ENCODE results near the gene PCSK4. TPM values are rescaled to one million over a fixed set of nuclear protein-coding genes. Genes with fewer than 3 reads are reported as not detected.

Gene PCSK4
- polyA plus RNA-seq, 6 donors from 2014 or later: 0.09 TPM; not detected in 5

GRCh38 chr19:1516395-1516753 is 26.2 kb upstream of the PCSK4 start:
- no peak overlapping the region for H3K27ac Mint-ChIP-seq
- H3K36me3 Mint-ChIP-seq: peaks cover 0 to 9% of the 10 kb centered on the region in 2 donors
- H3K4me3 Mint-ChIP-seq: peak overlapping the region in 1 of 8 donors; percentile 30
- peaks cover 0 to 9% (median 4%) of the 10 kb centered on the region in 3 donors for H3K4me1 Mint-ChIP-seq
- H3K27me3 Mint-ChIP-seq: peaks cover 11 to 60% (median 36%) of the 10 kb centered on the region in 3 donors
- DNase-seq (no peak), ATAC-seq (ENCODE audit: low read depth in 2 of 2) (no peak)
- H3K9me3 Mint-ChIP-seq: peaks cover 0 to 7% (median 0%) of the 10 kb centered on the region in 7 donors

DNA sequence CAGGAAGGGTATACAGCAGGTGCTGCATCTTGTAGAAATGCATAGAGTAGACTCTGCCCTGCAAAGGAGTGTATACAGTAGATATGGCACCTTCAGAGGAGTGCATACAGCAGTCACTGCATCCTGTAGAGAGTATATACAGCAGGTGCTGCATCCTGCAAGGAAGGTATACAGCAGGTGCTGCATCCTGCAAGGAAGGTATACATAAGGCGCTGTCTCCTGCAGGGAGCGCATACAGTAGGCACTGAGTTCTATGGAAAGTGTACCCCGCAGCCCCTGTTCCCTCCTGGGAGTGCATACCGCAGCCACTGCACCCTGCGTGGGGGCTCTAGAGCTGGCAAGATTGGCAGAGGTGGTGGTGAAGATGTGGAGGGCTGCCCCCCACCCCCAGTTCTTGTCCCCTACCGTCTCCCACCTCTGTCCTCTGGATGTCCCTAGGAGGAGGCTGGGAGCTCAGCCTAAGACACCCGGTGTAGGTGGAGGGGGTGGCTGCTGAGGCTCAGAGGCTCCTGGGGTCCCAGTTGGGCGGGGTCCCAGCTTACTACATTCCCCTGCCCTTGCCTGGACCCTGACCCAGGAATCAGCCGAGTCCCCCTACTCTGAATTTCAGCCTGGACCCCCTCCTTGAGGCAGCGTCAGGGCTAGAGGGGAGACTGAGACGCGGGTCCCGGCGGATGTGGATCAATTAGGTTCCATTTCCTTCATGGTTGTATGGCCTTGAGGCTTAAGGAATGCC is 25.0 kb upstream of the PCSK4 start:
- DNase-seq (no peak), ATAC-seq (ENCODE audit: low read depth in 2 of 2) (no peak)

DNA sequence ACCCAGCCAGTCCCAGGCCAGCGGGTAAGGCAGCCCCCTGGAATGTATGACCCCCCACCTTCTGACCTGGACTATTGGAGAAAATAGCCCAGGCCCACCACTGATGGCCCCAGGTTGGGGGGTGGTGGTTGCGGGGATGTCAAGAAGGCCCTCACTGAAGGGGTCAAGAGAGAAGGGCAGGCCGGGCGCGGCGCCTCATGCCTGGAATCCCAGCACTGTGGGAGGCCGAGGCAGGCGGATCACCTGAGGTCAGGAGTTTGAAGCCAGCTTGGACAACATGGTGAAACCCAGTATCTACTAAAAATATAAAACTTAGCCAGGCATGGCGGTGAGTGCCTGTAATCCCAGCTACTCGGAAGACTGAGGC is 24.1 kb upstream of the PCSK4 start:
- peaks cover 0 to 7% (median 0%) of the 10 kb centered on the region in 7 donors for H3K9me3 Mint-ChIP-seq
- H3K4me3 Mint-ChIP-seq: peak overlapping the region in 3 of 8 donors; percentile 22 to 48 (median 40)
- no peak overlapping the region for H3K27ac Mint-ChIP-seq
- peaks cover 23 to 78% (median 55%) of the 10 kb centered on the region in 3 donors for H3K27me3 Mint-ChIP-seq
- H3K36me3 Mint-ChIP-seq: peaks cover 0 to 9% of the 10 kb centered on the region in 2 donors
- DNase-seq: no peak
- no peak for ATAC-seq (ENCODE audit: low read depth in 2 of 2)
- H3K4me1 Mint-ChIP-seq: peaks cover 0 to 9% (median 8%) of the 10 kb centered on the region in 3 donors

More for the DNA sequence above, 25.0 kb upstream of the PCSK4 start:
- H3K27ac Mint-ChIP-seq: peak overlapping the region in 1 of 6 donors; percentile 47
- H3K4me1 Mint-ChIP-seq: peaks cover 0 to 9% (median 4%) of the 10 kb centered on the region in 3 donors
- peak overlapping the region in 1 of 8 donors; percentile 22 for H3K4me3 Mint-ChIP-seq
- H3K9me3 Mint-ChIP-seq: peaks cover 0 to 7% (median 0%) of the 10 kb centered on the region in 7 donors
- peaks cover 18 to 70% (median 49%) of the 10 kb centered on the region in 3 donors for H3K27me3 Mint-ChIP-seq
- peaks cover 0 to 9% of the 10 kb centered on the region in 2 donors for H3K36me3 Mint-ChIP-seq

DNA sequence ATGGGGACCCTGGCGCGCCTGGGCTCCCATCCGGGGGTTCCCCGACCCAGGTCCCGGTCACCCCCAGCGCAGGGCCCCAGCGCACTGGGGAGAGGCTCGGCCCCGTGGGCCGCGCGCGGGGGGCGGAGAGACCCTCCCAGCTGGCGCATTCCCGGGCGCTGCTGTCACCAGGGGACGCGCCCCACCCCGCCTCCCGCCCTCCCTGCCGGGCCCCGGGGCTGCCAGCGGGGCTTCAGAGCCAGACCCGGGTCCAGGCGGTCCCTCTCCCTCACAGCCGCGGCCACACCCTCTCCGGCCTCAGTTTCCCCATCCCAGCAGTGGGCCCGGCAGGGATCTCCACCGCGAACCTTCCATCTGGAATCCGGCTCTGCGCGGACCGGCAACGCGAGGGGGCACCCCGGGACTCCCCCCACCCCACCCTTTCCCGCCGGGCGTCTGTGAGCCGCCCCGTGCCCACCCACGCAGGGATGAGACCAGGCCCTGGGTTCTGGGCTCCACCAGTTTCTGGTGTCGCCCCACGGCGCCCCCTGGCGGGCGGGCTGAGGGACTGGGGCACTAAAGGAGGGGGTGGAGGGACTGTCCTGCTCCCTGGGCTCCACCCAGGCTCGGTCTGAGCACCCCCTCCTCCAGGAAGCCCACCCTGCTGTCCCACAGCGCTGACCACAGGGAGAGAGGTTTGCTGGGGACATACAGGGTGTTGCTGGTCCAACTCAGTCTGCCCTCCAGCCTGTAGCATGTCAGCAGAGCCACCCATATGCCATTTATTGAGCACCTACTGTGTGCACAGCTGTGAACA is 23.5 kb upstream of the PCSK4 start:
- peaks cover 0 to 9% (median 2%) of the 10 kb centered on the region in 7 donors for H3K9me3 Mint-ChIP-seq
- peak overlapping the region in 1 of 6 donors; percentile 30 for H3K27ac Mint-ChIP-seq
- peaks cover 23 to 80% (median 52%) of the 10 kb centered on the region in 3 donors for H3K27me3 Mint-ChIP-seq
- H3K36me3 Mint-ChIP-seq: peaks cover 0 to 9% of the 10 kb centered on the region in 2 donors
- DNase-seq (peak; percentile 41), ATAC-seq (ENCODE audit: low read depth in 2 of 2) (peak; percentile 70 to 74)
- H3K4me1 Mint-ChIP-seq: peaks cover 0 to 9% (median 8%) of the 10 kb centered on the region in 3 donors
- peak overlapping the region in 3 of 8 donors; percentile 40 to 52 (median 48) for H3K4me3 Mint-ChIP-seq

DNA sequence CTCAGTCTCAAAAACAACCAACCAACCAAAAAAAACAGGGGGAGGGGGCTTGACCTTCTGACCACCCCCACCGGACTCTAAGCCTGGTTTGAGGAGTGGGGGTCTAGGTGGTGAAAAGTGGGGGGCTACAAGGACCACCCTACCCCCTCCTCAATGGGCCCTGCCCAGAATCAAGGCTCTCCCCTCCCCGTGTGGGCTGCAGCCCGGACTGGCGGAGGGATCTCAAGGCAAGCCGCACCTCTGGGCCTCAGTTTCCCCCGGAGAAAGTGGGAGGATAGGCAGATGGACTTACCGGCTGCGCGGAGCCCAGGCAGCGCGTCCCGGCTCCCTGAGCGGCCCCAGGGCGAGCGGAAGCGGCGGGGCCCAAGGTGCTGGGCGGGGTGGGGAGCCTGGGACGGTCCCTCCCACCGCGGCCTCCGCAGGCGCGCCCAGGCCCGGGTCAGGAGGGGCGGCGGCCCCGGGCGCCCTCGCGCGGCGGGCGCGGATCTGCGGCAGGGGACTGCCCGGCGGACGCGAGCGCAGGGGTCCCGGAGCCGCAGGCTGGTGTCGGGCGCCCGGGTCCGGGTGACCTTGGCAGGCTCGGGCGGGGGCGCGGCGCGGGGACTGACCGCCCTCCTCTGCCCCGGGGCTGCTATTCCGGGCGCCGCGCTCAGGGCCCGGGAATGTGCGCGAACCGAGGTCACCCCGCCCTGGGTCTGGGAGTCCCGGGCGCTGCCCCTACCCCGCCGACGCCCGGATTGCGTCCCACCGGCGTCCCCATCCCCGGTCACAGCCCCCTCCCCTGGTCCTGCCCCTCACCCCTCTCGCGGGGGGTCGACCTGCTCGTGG is 22.7 kb upstream of the PCSK4 start, which contains the start of gene ADAMTSL5:
Gene ADAMTSL5, minus strand, starts transcription at position 349 of the 828 bp plus-strand sequence. CDS start 2,076 bp downstream, outside the sequence.
- peak; percentile 19 for DNase-seq
- Mint-ChIP-seq H3K4me1 (peaks cover 2 to 11% (median 10%) of the 10 kb centered on the region in 3 donors), H3K27ac (peak within 1 kb of the TSS in 3 of 6 donors; percentile 41 to 85 (median 54)), H3K27me3 (peaks cover 24 to 79% (median 48%) of the 10 kb centered on the region in 3 donors), H3K36me3 (peaks cover 0 to 11% of the 10 kb centered on the region in 2 donors), H3K4me3 (peak within 1 kb of the TSS in 5 of 8 donors; percentile 52 to 71 (median 60)), H3K9me3 (peaks cover 0 to 10% (median 4%) of the 10 kb centered on the region in 7 donors)
- ATAC-seq (ENCODE audit: low read depth in 2 of 2): peak; percentile 44 to 50

DNA sequence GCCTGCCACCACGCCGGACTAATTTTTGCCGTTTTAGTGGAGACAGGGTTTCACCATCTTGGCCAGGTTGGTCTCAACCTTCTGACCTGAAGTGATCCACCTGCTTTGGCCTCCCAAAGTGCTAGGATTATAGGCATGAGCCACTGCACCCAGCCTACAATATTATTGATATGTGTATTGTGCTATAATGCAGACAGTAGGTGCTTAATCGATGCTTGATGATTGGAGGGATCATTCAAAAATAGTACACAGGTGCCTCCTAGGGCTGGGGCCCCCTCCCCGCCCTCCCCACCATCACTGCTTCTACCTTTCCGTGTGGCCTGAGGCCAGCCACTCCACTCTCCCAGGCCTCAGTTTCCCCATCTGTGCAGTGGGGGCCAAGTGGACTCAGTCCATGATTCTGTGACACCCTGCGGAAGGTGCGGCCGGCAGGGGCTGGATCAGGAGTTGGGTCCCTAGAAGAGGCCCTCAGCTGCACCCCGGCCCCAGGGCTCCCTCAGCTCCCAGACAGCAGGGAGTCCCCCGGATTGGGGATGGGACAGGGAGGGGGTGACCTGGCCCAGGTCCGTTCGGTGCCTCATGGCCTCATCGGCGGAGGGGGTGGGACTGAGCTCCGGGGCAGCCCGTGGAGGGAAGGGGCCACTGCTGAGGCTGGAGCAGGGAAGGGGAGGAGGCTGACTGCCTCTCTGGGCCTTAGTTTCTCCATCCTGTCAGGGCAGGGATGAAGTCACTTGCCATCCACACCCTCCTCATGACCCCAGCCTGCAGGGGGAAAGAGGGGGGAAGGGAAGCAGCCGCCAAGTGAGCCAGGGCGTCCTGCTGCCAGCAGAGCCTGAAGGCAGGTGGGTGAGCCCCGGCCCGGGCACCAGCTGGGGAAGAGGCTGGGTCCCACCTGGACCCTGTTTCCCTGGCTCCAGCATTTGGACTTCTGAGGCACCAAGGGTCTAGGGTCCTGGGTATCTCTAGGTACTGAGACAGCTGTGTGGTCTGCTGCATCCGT is 21.5 kb upstream of the PCSK4 start:
- H3K4me3 Mint-ChIP-seq: peak overlapping the region in 4 of 8 donors; percentile 18 to 71 (median 54)
- no peak for DNase-seq
- H3K36me3 Mint-ChIP-seq: peaks cover 0 to 11% of the 10 kb centered on the region in 2 donors
- peaks cover 10 to 20% (median 15%) of the 10 kb centered on the region in 3 donors for H3K4me1 Mint-ChIP-seq
- H3K27ac Mint-ChIP-seq: no peak overlapping the region
- no peak for ATAC-seq (ENCODE audit: low read depth in 2 of 2)
- peaks cover 28 to 80% (median 48%) of the 10 kb centered on the region in 3 donors for H3K27me3 Mint-ChIP-seq
- peaks cover 0 to 10% (median 8%) of the 10 kb centered on the region in 7 donors for H3K9me3 Mint-ChIP-seq

- Mint-ChIP-seq H3K36me3 (peaks cover 0 to 7% of the 10 kb centered on the region in 2 donors), H3K27ac (peak overlapping the region in 1 of 6 donors; percentile 28), H3K9me3 (peaks cover 0 to 10% (median 8%) of the 10 kb centered on the region in 7 donors), H3K4me1 (peaks cover 10 to 24% (median 19%) of the 10 kb centered on the region in 3 donors), H3K27me3 (peaks cover 22 to 82% (median 48%) of the 10 kb centered on the region in 3 donors), H3K4me3 (peak overlapping the region in 1 of 8 donors; percentile 72)
- DNase-seq: no peak
- ATAC-seq (ENCODE audit: low read depth in 2 of 2): no peak
Observed at GRCh38 chr19:1510807-1511206, 20.7 kb upstream of the PCSK4 start.

GRCh38 chr19:1510442-1510806 is 20.3 kb upstream of the PCSK4 start:
- peaks cover 10 to 24% (median 19%) of the 10 kb centered on the region in 3 donors for H3K4me1 Mint-ChIP-seq
- H3K9me3 Mint-ChIP-seq: peaks cover 0 to 12% (median 9%) of the 10 kb centered on the region in 7 donors
- ATAC-seq (ENCODE audit: low read depth in 2 of 2) (no peak), DNase-seq (no peak)
- H3K4me3 Mint-ChIP-seq: no peak overlapping the region
- peaks cover 23 to 82% (median 52%) of the 10 kb centered on the region in 3 donors for H3K27me3 Mint-ChIP-seq
- H3K27ac Mint-ChIP-seq: no peak overlapping the region
- H3K36me3 Mint-ChIP-seq: peaks cover 0 to 7% of the 10 kb centered on the region in 2 donors

DNA sequence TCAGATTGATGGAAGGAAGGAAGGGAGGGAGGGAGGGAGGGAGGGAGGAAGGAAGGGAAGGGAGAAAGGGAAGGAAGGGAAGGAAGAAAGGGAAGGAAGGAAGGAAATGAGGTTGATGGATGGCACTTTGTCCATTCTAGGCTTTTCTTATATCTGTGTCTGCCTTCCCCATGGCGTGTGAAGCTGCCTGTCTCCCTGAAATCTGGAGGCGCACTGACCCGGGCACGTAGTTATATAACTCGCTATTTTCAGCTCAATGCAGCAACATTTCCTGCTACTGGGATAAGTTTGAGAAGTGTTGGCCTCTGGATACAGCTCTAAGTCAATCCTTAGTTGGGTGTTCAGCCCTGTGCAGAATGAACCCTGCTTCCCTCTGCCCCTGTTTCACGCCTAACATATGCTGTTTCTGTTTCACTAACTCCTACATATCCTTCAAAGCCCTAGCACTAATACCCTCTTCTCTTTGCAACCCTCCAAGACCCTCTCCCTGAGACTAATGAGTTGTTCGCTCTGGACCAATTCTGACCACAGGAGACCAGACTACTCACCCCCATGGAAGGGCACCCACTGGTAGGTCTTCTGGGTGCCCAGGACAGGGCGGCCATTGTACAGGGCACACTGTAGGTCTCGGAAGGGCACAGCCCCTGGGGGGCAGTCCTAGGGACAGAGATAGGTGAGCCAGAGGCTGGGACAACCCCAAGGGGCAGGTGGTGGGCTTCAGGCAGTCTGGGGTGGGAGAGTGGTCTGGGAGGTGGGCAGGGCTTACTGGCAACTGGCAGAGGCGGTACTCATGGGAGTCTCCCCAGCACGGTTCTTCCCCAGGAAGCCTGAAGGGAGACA is 19.7 kb upstream of the PCSK4 start:
- ATAC-seq (ENCODE audit: low read depth in 2 of 2): no peak
- H3K4me1 Mint-ChIP-seq: peaks cover 10 to 24% (median 19%) of the 10 kb centered on the region in 3 donors
- no peak for DNase-seq
- peak overlapping the region in 1 of 6 donors; percentile 39 for H3K27ac Mint-ChIP-seq
- H3K36me3 Mint-ChIP-seq: peaks cover 0 to 7% of the 10 kb centered on the region in 2 donors
- H3K4me3 Mint-ChIP-seq: peak overlapping the region in 3 of 8 donors; percentile 2 to 49 (median 48)
- peaks cover 24 to 82% (median 55%) of the 10 kb centered on the region in 3 donors for H3K27me3 Mint-ChIP-seq
- peaks cover 0 to 16% (median 9%) of the 10 kb centered on the region in 7 donors for H3K9me3 Mint-ChIP-seq

DNA sequence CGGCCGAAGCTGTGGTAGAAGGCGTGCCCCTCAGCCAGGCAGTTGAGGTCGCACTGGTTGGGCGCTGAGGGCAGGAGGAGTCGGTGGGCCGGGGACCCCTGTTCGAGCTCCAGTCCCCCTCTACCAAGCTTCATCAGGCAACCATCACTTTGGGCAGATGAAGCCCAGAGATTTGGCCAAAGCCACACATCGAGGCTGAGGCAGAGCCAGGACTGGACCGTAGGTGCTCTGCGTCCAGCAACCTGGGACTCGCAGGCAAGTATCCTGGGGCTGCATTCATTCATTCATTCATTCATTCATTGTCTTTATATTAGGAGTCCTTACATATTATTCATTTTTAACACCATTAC is 18.3 kb upstream of the PCSK4 start:
- H3K4me1 Mint-ChIP-seq: peaks cover 10 to 22% (median 16%) of the 10 kb centered on the region in 3 donors
- peak overlapping the region in 2 of 6 donors; percentile 20 to 47 for H3K27ac Mint-ChIP-seq
- no peak for ATAC-seq (ENCODE audit: low read depth in 2 of 2)
- peaks cover 0 to 18% (median 9%) of the 10 kb centered on the region in 7 donors for H3K9me3 Mint-ChIP-seq
- H3K36me3 Mint-ChIP-seq: peaks cover 0 to 7% of the 10 kb centered on the region in 2 donors
- H3K27me3 Mint-ChIP-seq: peaks cover 31 to 83% (median 47%) of the 10 kb centered on the region in 3 donors
- peak overlapping the region in 4 of 8 donors; percentile 31 to 86 (median 64) for H3K4me3 Mint-ChIP-seq
- DNase-seq: no peak
